ENCODE results near the gene FARP1.

The FARP1 gene

GRCh38 chr13:98134901-98135300 is 8.0 kb upstream of the FARP1 start:
- DNase-seq, result no peak

- DNase-seq, result no peak
Observed at GRCh38 chr13:98141091-98141490, 1.8 kb upstream of the FARP1 start.

GRCh38 chr13:98141509-98142379 is 1.1 kb upstream of the FARP1 start:
- no peak for DNase-seq

GRCh38 chr13:98143157-98143553 is 261 bp downstream of the FARP1 start:
- no peak for DNase-seq

- DNase-seq, result no peak
Observed at GRCh38 chr13:98143601-98144026, 720 bp downstream of the FARP1 start.

GRCh38 chr13:98144027-98144741 is 1.3 kb downstream of the FARP1 start:
- no peak for DNase-seq

GRCh38 chr13:98144801-98145350 is 2.0 kb downstream of the FARP1 start:
- no peak for DNase-seq

GRCh38 chr13:98147521-98147920 is 4.6 kb downstream of the FARP1 start:
- DNase-seq, result no peak

GRCh38 chr13:98150832-98151479 is 8.1 kb downstream of the FARP1 start:
- no peak for DNase-seq

- no peak for DNase-seq
Observed at GRCh38 chr13:98155475-98156109, 12.7 kb downstream of the FARP1 start.

- DNase-seq, result no peak
Observed at GRCh38 chr13:98156259-98156658, 13.4 kb downstream of the FARP1 start.

- DNase-seq, result no peak
Observed at GRCh38 chr13:98157188-98157587, 14.3 kb downstream of the FARP1 start.

GRCh38 chr13:98157609-98158008 is 14.7 kb downstream of the FARP1 start:
- DNase-seq, result no peak

GRCh38 chr13:98158172-98158899 is 15.4 kb downstream of the FARP1 start:
- DNase-seq, result no peak

GRCh38 chr13:98162935-98163334 is 20.0 kb downstream of the FARP1 start:
- no peak for DNase-seq

- no peak for DNase-seq
Observed at GRCh38 chr13:98169331-98169730, 26.4 kb downstream of the FARP1 start.

- no peak for DNase-seq
Observed at GRCh38 chr13:98171900-98172589, 29.2 kb downstream of the FARP1 start.

- no peak for DNase-seq
Observed at GRCh38 chr13:98172590-98173422, 29.9 kb downstream of the FARP1 start.

GRCh38 chr13:98173431-98174152 is 30.7 kb downstream of the FARP1 start:
- no peak for DNase-seq

- DNase-seq, result no peak
Observed at GRCh38 chr13:98174307-98174706, 31.4 kb downstream of the FARP1 start.
